Astrocyte (in vitro differentiated cells and primary cell): ENCODE results near the gene TMBIM1. TPM values are rescaled to one million over a fixed set of nuclear protein-coding genes. Genes with fewer than 3 reads are reported as not detected.

Experiments
- DNase-seq: peaks from one replicate; pipeline ENCODE4 v3.0.0-alpha.2; 2010; ENCODE audit warnings: low read depth
- FAIRE-seq: peaks from 2 replicates; lab custom pipeline; 2011; peaks lifted over from hg19 to GRCh38; lab: Jason Lieb, UNC
- H2AFZ ChIP-seq: 2 replicates; pipeline ENCODE4 v1.6.0; 2012; ENCODE audit warnings: low read depth, low read length, inconsistent platforms
- H3K27ac ChIP-seq: 2 replicates; pipeline ENCODE4 v1.5.1; 2011; ENCODE audit warnings: low read depth, low read length, inconsistent platforms
- H3K27me3 ChIP-seq: 2 replicates; pipeline ENCODE4 v1.6.0; 2011; ENCODE audit warnings: low read length, inconsistent platforms; ENCODE audit not compliant: insufficient read depth
- H3K36me3 ChIP-seq: 2 replicates; pipeline ENCODE4 v1.5.1; 2011; ENCODE audit warnings: low read length, inconsistent platforms; ENCODE audit not compliant: insufficient read depth
- H3K4me1 ChIP-seq: 2 replicates; pipeline ENCODE4 v1.5.1; 2011; ENCODE audit warnings: low read length, inconsistent platforms; ENCODE audit not compliant: insufficient read depth
- H3K4me2 ChIP-seq: 2 replicates; pipeline ENCODE4 v1.6.0; 2012; ENCODE audit warnings: low read length, inconsistent platforms
- H3K4me3 ChIP-seq: 2 replicates; pipeline ENCODE4 v1.5.1; 2011; ENCODE audit warnings: low read depth, mild to moderate bottlenecking, low read length, inconsistent platforms; ENCODE audit not compliant: insufficient read depth
- H3K79me2 ChIP-seq: 2 replicates; pipeline ENCODE4 v1.6.0; 2012; ENCODE audit warnings: mild to moderate bottlenecking, low read length, inconsistent platforms; ENCODE audit not compliant: insufficient read depth
- H3K9ac ChIP-seq: 2 replicates; pipeline ENCODE4 v1.6.0; 2012; ENCODE audit warnings: mild to moderate bottlenecking, low read length, inconsistent platforms
- H3K9me3 ChIP-seq: 2 replicates; pipeline ENCODE4 v1.5.1; 2012; ENCODE audit warnings: low read depth, mild to moderate bottlenecking, low read length, inconsistent platforms; ENCODE audit not compliant: insufficient read depth
- H4K20me1 ChIP-seq: 2 replicates; pipeline ENCODE4 v1.6.0; 2012; ENCODE audit warnings: low read length, inconsistent platforms; ENCODE audit not compliant: insufficient read depth
- H3K27ac Mint-ChIP-seq: one replicate; pipeline ENCODE4 v1.8.0; 2021; ENCODE audit warnings: mild to moderate bottlenecking, mixed read lengths; ENCODE audit not compliant: unreplicated experiment
- H3K27me3 Mint-ChIP-seq: one replicate; pipeline ENCODE4 v1.8.0; 2021; ENCODE audit warnings: low read depth, mixed read lengths; ENCODE audit not compliant: unreplicated experiment
- H3K36me3 Mint-ChIP-seq: one replicate; pipeline ENCODE4 v1.8.0; 2021; ENCODE audit warnings: low read depth, mixed read lengths; ENCODE audit not compliant: unreplicated experiment
- H3K4me1 Mint-ChIP-seq: one replicate; pipeline ENCODE4 v1.8.0; 2021; ENCODE audit warnings: low read depth, mixed read lengths; ENCODE audit not compliant: unreplicated experiment
- H3K4me3 Mint-ChIP-seq: one replicate; pipeline ENCODE4 v1.8.0; 2021; ENCODE audit warnings: mild to moderate bottlenecking, moderate library complexity, mixed read lengths; ENCODE audit not compliant: unreplicated experiment
- H3K9me3 Mint-ChIP-seq: one replicate; pipeline ENCODE4 v1.8.0; 2021; ENCODE audit warnings: mild to moderate bottlenecking, mixed read lengths; ENCODE audit not compliant: unreplicated experiment
- CTCF ChIP-seq: IDR thresholded peaks from 2 replicates; pipeline ENCODE4 v1.5.1; 2011; ENCODE audit warnings: low read depth, mild to moderate bottlenecking, inconsistent platforms, low read length, moderate library complexity; ENCODE audit not compliant: insufficient read depth
- EZH2 ChIP-seq: IDR thresholded peaks from 2 replicates; pipeline ENCODE4 v1.6.1; 2012; ENCODE audit warnings: mild to moderate bottlenecking, low read length, inconsistent platforms; ENCODE audit not compliant: insufficient read depth
- total RNA-seq: library from RNA; stranded (reverse); gene quantifications from 2 replicates; pipeline ENCODE4 v1.2.1, GENCODE V29; 2021

TMBIM1 gene
- total RNA-seq, 1 donor from 2014 or later, result 37.2 TPM

GRCh38 chr2:218332288-218332687 lies 40.0 kb upstream of the TMBIM1 start:
- Histone ChIP-seq H3K4me3 (no peak overlapping the region), H3K79me2 (no peaks in the 10 kb centered on the region), H4K20me1 (no peaks in the 10 kb centered on the region), H3K4me1 (no peaks in the 10 kb centered on the region), H2AFZ (no peak overlapping the region), H3K27me3 (no peaks in the 10 kb centered on the region), H3K9ac (no peak overlapping the region), H3K27ac (no peak overlapping the region), H3K9me3 (no peaks in the 10 kb centered on the region), H3K36me3 (no peaks in the 10 kb centered on the region), H3K4me2 (no peak overlapping the region)
- no peaks in the 10 kb centered on the region for H3K9me3 Mint-ChIP-seq
- H3K27me3 Mint-ChIP-seq, result peaks cover 12% of the 10 kb centered on the region
- no peak overlapping the region for H3K4me3 Mint-ChIP-seq
- FAIRE-seq (no peak), DNase-seq (no peak)
- peaks cover 8% of the 10 kb centered on the region for H3K4me1 Mint-ChIP-seq
- TF ChIP-seq EZH2 (no peak), CTCF (no peak)
- H3K36me3 Mint-ChIP-seq, result peaks cover 6% of the 10 kb centered on the region
- no peak overlapping the region for H3K27ac Mint-ChIP-seq

DNA sequence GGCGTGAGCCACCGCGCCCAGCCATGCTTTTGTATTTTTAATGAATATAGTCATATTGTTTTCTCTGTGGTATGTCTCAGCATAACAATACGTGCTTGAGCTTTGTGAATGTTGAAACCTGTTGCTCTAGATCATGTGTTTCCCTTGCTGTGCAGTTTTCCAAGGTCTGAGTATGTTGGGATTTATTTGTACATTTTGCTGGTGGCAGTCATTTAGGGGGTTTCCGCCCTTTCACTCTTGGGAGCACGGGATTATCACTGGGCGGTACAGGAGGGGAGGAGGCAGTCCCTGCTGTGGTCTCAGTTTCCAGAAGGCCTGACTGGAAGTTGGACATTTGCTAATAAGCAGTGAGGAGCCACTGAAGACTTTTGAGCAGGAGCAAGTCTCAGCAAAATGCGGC lies 39.4 kb upstream of the TMBIM1 start:
- FAIRE-seq, result no peak
- no peaks in the 10 kb centered on the region for H3K9me3 Mint-ChIP-seq
- peaks cover 15% of the 10 kb centered on the region for H3K27me3 Mint-ChIP-seq
- Histone ChIP-seq H3K27me3 (no peaks in the 10 kb centered on the region), H3K4me3 (no peak overlapping the region), H3K79me2 (no peaks in the 10 kb centered on the region), H3K4me2 (no peak overlapping the region), H3K4me1 (no peaks in the 10 kb centered on the region), H3K36me3 (no peaks in the 10 kb centered on the region), H3K9me3 (no peaks in the 10 kb centered on the region), H4K20me1 (peaks cover 1% of the 10 kb centered on the region), H3K9ac (no peak overlapping the region), H3K27ac (no peak overlapping the region), H2AFZ (no peak overlapping the region)
- H3K27ac Mint-ChIP-seq, result no peak overlapping the region
- no peak for DNase-seq
- H3K4me1 Mint-ChIP-seq, result peaks cover 8% of the 10 kb centered on the region
- no peak overlapping the region for H3K4me3 Mint-ChIP-seq
- peaks cover 6% of the 10 kb centered on the region for H3K36me3 Mint-ChIP-seq
- TF ChIP-seq EZH2 (no peak), CTCF (no peak)

DNA sequence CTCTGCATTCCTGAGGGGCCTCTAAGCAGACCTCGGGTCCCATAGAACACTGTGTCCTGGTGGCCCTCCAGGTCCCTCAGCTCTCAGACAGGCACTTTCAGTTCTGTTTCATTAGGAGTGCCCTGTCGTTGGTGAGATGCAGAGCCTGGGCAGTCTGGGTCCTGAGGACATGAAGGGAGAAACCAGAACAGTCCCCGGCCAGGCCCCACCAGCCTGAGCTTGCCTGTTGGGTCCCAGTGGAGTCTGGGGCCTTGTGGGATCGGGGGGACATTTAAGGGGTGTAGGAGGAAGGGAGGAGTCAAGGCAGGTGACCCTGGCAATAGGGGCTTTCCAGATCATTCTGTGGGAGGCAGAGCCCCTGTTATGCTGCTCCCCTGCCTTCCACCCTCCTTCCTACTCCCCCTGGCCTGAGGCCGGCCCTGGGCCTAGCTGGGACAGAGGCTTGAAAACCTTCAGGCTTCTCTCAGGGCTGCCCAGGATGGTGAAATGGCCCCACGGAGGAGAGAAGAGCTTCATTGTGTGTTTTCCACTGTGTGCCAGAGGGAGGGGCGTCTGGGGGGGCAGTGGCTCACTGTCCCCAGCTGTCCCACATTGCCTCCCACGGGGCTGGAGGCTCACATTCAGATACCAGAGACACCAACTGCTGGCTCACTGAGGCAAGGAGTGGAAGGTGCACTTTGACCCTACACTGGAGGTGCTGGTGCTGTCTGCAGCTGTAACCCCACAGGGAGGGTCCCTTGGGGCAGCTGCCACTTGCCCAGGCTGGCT lies 37.7 kb upstream of the TMBIM1 start:
- Histone ChIP-seq H3K4me1 (no peaks in the 10 kb centered on the region), H3K36me3 (no peaks in the 10 kb centered on the region), H3K4me3 (no peak overlapping the region), H3K9ac (no peak overlapping the region), H3K4me2 (no peak overlapping the region), H3K27me3 (no peaks in the 10 kb centered on the region), H4K20me1 (peaks cover 3% of the 10 kb centered on the region), H3K79me2 (no peaks in the 10 kb centered on the region), H3K9me3 (no peaks in the 10 kb centered on the region), H2AFZ (no peak overlapping the region), H3K27ac (no peak overlapping the region)
- TF ChIP-seq EZH2 (no peak), CTCF (no peak)
- no peak overlapping the region for H3K27ac Mint-ChIP-seq
- peaks cover 17% of the 10 kb centered on the region for H3K27me3 Mint-ChIP-seq
- H3K36me3 Mint-ChIP-seq, result peaks cover 6% of the 10 kb centered on the region
- no peak for DNase-seq
- no peaks in the 10 kb centered on the region for H3K9me3 Mint-ChIP-seq
- peaks cover 16% of the 10 kb centered on the region for H3K4me1 Mint-ChIP-seq
- no peak for FAIRE-seq
- no peak overlapping the region for H3K4me3 Mint-ChIP-seq
